Esophagus (tissue), 2 donors: ENCODE measurements around the gene LRRC4C. TPM values are rescaled to one million over a fixed set of nuclear protein-coding genes. Genes with fewer than 3 reads are reported as not detected.

Experiments
- H3K27ac ChIP-seq, 2 donors: one replicate each; pipeline ENCODE4 v1.5.1; 2013; ENCODE audit warnings: low read depth in 2 of 2, mild to moderate bottlenecking in 2 of 2, inconsistent platforms in 1 of 2, low read length in 1 of 2, moderate library complexity in 1 of 2
- H3K27me3 ChIP-seq, 2 donors: one replicate each; pipeline ENCODE4 v1.6.1; 2013; ENCODE audit warnings: low read length in 2 of 2, control low read depth in 1 of 2, mild to moderate bottlenecking in 1 of 2; ENCODE audit not compliant: insufficient read depth in 2 of 2, control insufficient read depth in 1 of 2
- H3K36me3 ChIP-seq, 2 donors: one replicate each; pipeline ENCODE4 v1.6.1; 2013; ENCODE audit warnings: low read length in 1 of 2; ENCODE audit not compliant: control insufficient read depth in 2 of 2, insufficient read depth in 2 of 2
- H3K4me1 ChIP-seq, 2 donors: one replicate each; pipeline ENCODE4 v1.6.1; 2013; ENCODE audit warnings: low read length in 1 of 2; ENCODE audit not compliant: control insufficient read depth in 2 of 2, insufficient read depth in 2 of 2
- H3K4me3 ChIP-seq, 2 donors: one replicate each; pipeline ENCODE4 v1.5.1; 2013; ENCODE audit warnings: low read length in 2 of 2, mild to moderate bottlenecking in 2 of 2, low read depth in 1 of 2, moderate library complexity in 1 of 2
- H3K9me3 ChIP-seq, 2 donors: one replicate each; pipeline ENCODE4 v1.6.1; 2013; ENCODE audit warnings: mild to moderate bottlenecking in 2 of 2, low read depth in 1 of 2, low read length in 1 of 2, moderate library complexity in 1 of 2; ENCODE audit not compliant: control insufficient read depth in 2 of 2, insufficient read depth in 1 of 2
- WGBS, 2 donors: extraction: QIAGEN DNeasy Blood & Tissue Kit; methylation state at CpG; one replicate each; pipeline ENCODE4 v1.1.7; 2013; 5-methylcytosine and 5-hydroxymethylcytosine counted together
- polyA plus RNA-seq, 2 donors: library from polyadenylated mRNA; stranded (reverse); fragments of 200-250 nt; gene quantifications; one replicate each; pipeline ENCODE4 v1.2.3, GENCODE V29; 2013
- donor health status: healthy with polysubstance abuse.
- donor health status: Bipolar disorder and iron deficiency.

LRRC4C gene
- polyA plus RNA-seq, 2 donors: 0.04 to 0.12 TPM

GRCh38 chr11:40340911-40341310 is 1118.5 kb downstream of the LRRC4C start:
- WGBS, 2 donors: 39 to 48% methylated on average over 3 of the region's 3 CpGs
- H3K36me3 ChIP-seq: no peaks in the 10 kb centered on the region

GRCh38 chr11:40338739-40339138 is 1120.7 kb downstream of the LRRC4C start:
- Histone ChIP-seq H3K27me3 (no peaks in the 10 kb centered on the region), H3K9me3 (no peaks in the 10 kb centered on the region), H3K27ac (no peak overlapping the region), H3K4me1 (no peaks in the 10 kb centered on the region), H3K4me3 (no peak overlapping the region), H3K36me3 (no peaks in the 10 kb centered on the region)
- 58 to 59% methylated on average over 6 of the region's 6 CpGs for WGBS, 2 donors

More at GRCh38 chr11:40340911-40341310, 1118.5 kb downstream of the LRRC4C start:
- Histone ChIP-seq H3K9me3 (no peaks in the 10 kb centered on the region), H3K4me1 (no peaks in the 10 kb centered on the region), H3K27ac (no peak overlapping the region), H3K4me3 (no peak overlapping the region), H3K27me3 (no peaks in the 10 kb centered on the region)

GRCh38 chr11:40338062-40338461 is 1121.4 kb downstream of the LRRC4C start:
- Histone ChIP-seq H3K36me3 (no peaks in the 10 kb centered on the region), H3K4me1 (no peaks in the 10 kb centered on the region), H3K27ac (no peak overlapping the region), H3K9me3 (no peaks in the 10 kb centered on the region), H3K27me3 (no peaks in the 10 kb centered on the region), H3K4me3 (no peak overlapping the region)
- 85 to 90% methylated on average over 3 of the region's 3 CpGs for WGBS, 2 donors

- Histone ChIP-seq H3K36me3 (no peaks in the 10 kb centered on the region), H3K4me3 (no peak overlapping the region), H3K9me3 (no peaks in the 10 kb centered on the region), H3K4me1 (no peaks in the 10 kb centered on the region), H3K27ac (no peak overlapping the region), H3K27me3 (no peaks in the 10 kb centered on the region)
- WGBS, 2 donors: 53 to 58% methylated on average over 3 of the region's 3 CpGs
Observed at GRCh38 chr11:40337118-40337517, 1122.3 kb downstream of the LRRC4C start.

GRCh38 chr11:40328890-40329614 is 1130.4 kb downstream of the LRRC4C start:
- H3K27ac ChIP-seq: no peak overlapping the region
- no peak overlapping the region for H3K4me3 ChIP-seq
- peaks cover 0 to 2% of the 10 kb centered on the region in 2 donors for H3K9me3 ChIP-seq
- H3K36me3 ChIP-seq: no peaks in the 10 kb centered on the region
- no peaks in the 10 kb centered on the region for H3K27me3 ChIP-seq
- H3K4me1 ChIP-seq: no peaks in the 10 kb centered on the region
- WGBS, 2 donors: 7 to 9% methylated on average over 5 of the region's 5 CpGs

GRCh38 chr11:40323241-40323640 is 1136.2 kb downstream of the LRRC4C start:
- Histone ChIP-seq H3K4me1 (no peaks in the 10 kb centered on the region), H3K4me3 (no peak overlapping the region), H3K27me3 (no peaks in the 10 kb centered on the region), H3K27ac (no peak overlapping the region), H3K9me3 (peaks cover 0 to 2% of the 10 kb centered on the region in 2 donors), H3K36me3 (no peaks in the 10 kb centered on the region)
- WGBS, 2 donors: 82% methylated on average over 3 of the region's 3 CpGs

- H3K4me3 ChIP-seq: no peak overlapping the region
- no peaks in the 10 kb centered on the region for H3K36me3 ChIP-seq
- H3K4me1 ChIP-seq: no peaks in the 10 kb centered on the region
- no peak overlapping the region for H3K27ac ChIP-seq
- H3K27me3 ChIP-seq: no peaks in the 10 kb centered on the region
- H3K9me3 ChIP-seq: peaks cover 0 to 2% of the 10 kb centered on the region in 2 donors
- WGBS, 2 donors: 75 to 79% methylated on average over 1 of the region's 1 CpG
Observed at GRCh38 chr11:40321537-40321936, 1137.9 kb downstream of the LRRC4C start.

- Histone ChIP-seq H3K4me3 (no peak overlapping the region), H3K27me3 (no peaks in the 10 kb centered on the region), H3K36me3 (no peaks in the 10 kb centered on the region), H3K27ac (no peak overlapping the region), H3K4me1 (no peaks in the 10 kb centered on the region), H3K9me3 (no peaks in the 10 kb centered on the region)
Observed at GRCh38 chr11:40316171-40316570, 1143.3 kb downstream of the LRRC4C start.

- Histone ChIP-seq H3K4me3 (no peak overlapping the region), H3K27ac (no peak overlapping the region), H3K27me3 (no peaks in the 10 kb centered on the region), H3K36me3 (no peaks in the 10 kb centered on the region), H3K4me1 (no peaks in the 10 kb centered on the region), H3K9me3 (no peaks in the 10 kb centered on the region)
- 58 to 72% methylated on average over 1 of the region's 1 CpG for WGBS, 2 donors
Observed at GRCh38 chr11:40315122-40315521, 1144.3 kb downstream of the LRRC4C start.

- Histone ChIP-seq H3K27me3 (no peaks in the 10 kb centered on the region), H3K4me3 (no peak overlapping the region), H3K36me3 (no peaks in the 10 kb centered on the region), H3K4me1 (no peaks in the 10 kb centered on the region), H3K9me3 (no peaks in the 10 kb centered on the region), H3K27ac (no peak overlapping the region)
- WGBS, 2 donors: 34 to 37% methylated on average over 2 of the region's 2 CpGs
Observed at GRCh38 chr11:40314327-40314726, 1145.1 kb downstream of the LRRC4C start.
